ENCODE measurements around the gene NTRK3.

NTRK3 gene

GRCh38 chr15:88006146-88006545 is 250.4 kb downstream of the NTRK3 start:
- DNase-seq (ENCODE audit: low read depth in 1 of 2, low spot score in 1 of 2) = no peak

- no peak for DNase-seq (ENCODE audit: low read depth in 1 of 2, low spot score in 1 of 2)
Measured at GRCh38 chr15:88004399-88004798, 252.1 kb downstream of the NTRK3 start.

DNA sequence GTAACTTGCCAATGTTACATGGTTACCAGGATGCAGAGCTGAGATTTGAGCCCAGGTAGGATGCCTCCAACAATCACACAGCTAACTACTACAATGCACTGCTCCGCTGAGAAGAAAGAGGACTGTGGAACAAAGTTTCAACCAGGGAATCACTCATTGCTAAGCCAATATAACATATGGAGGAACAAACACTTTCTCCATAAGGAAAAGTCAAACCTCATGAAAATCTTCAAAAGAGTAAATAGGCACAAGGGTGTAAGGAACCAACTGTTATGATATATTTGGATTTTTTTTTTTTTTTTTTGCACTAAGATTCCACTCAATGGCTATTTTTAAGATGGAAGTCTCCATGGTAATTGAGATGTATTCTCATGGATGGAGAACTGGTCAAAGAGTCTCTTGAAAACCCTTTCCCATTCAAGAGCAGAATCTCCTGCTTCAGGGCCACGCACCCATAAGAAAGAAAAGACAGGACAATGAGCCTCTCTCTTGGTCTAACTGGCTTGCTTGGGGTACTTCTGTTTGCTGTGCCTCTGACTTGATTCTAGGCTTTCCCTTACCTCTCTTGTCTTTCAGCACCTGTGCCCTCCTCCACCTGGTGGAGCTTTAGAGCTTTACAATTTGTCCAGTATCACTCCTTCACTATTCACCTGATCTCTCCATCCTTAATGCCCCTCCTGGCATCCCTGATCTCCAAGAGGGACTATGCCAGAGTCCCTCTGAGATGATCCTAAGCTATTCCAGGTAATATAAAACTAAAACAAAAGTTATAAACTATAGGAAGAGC is 252.8 kb downstream of the NTRK3 start:
- no peak for DNase-seq (ENCODE audit: low read depth in 1 of 2, low spot score in 1 of 2)

DNA sequence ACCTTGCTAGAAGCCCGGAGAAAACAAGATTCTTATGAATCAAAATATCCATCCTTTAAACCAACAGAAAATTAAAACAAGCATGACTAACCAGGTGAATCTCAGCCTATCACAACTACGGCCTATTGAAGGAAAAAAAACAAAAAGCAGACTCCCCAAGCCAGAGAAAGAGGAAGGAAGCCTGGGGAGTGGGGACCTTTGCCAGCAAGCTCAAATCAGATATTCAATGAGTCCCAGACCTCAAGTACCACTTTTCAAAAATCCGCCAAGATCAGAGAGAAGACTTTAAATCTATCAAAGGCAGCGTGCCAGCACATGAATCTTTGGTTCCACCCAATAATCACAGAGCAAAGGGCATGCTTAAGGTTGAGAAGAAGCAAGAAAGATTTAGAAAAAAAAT is 253.8 kb downstream of the NTRK3 start:
- no peak for DNase-seq (ENCODE audit: low read depth in 1 of 2, low spot score in 1 of 2)

GRCh38 chr15:87998630-87999029 is 257.9 kb downstream of the NTRK3 start:
- no peak for DNase-seq (ENCODE audit: low read depth in 1 of 2, low spot score in 1 of 2)

GRCh38 chr15:87986776-87987175 is 269.8 kb downstream of the NTRK3 start:
- DNase-seq (ENCODE audit: low read depth in 1 of 2, low spot score in 1 of 2) = no peak

DNA sequence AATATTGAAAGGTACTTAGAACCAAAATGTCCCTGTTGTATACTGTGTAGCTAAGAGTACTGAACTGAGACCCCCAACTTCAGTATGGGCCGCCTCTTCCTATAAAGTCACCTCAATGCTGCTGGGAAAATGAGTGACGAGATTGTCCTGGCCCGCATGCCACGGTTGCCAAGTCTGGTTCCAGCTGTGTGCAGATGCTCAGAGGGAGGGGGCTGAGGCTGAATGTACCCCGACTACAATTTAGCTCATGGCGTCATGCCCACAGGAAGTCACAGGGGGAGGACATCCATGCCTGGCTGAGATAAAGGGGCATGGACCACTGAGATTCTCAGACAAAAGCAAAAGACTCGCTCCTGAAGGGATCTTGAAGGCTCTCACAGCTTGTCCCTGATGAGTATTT is 271.1 kb downstream of the NTRK3 start:
- no peak for DNase-seq (ENCODE audit: low read depth in 1 of 2, low spot score in 1 of 2)

GRCh38 chr15:87981969-87982368 is 274.6 kb downstream of the NTRK3 start:
- DNase-seq (ENCODE audit: low read depth in 1 of 2, low spot score in 1 of 2) = no peak

DNA sequence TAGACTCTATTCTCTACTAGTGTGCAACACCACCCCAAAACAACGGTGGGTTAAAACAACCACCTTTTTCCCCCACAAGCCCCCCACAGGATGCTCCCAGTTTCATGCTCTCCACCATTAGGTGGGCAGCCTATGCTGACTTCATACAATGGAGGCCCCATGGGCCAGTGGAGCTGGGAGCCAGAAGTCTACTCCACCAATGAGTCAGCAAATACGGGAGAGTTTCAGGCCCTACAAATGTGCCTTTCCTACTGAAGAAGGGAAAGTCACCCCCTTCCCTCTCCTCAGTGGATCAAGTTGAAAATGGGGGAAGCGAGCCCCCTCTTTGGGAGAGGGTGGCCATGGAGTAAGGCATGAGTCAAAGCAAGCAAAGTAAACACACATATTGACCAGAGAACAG is 278.6 kb downstream of the NTRK3 start:
- no peak for DNase-seq (ENCODE audit: low read depth in 1 of 2, low spot score in 1 of 2)

DNA sequence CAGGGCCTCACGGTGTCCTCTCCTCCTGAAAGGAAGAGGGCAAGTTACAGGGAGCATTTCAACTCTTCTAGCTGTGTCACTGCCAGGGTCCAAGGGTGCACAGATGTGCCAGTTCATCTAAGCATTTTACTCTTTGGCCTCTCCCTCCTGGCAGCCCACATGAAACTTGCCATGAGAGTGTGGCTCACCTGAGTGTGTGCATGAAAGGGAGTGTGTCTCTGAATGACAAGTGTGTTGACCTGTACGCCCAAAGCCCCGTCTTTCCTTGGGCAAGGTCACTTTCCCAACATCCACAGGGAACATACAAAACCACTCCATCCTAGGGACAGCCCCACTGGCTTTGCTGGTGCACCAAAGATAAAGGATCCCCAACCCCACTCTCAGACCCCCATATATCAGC is 280.0 kb downstream of the NTRK3 start:
- no peak for DNase-seq (ENCODE audit: low read depth in 1 of 2, low spot score in 1 of 2)

GRCh38 chr15:87973501-87974215 is 282.9 kb downstream of the NTRK3 start:
- no peak for DNase-seq (ENCODE audit: low read depth in 1 of 2, low spot score in 1 of 2)

- no peak for DNase-seq (ENCODE audit: low read depth in 1 of 2, low spot score in 1 of 2)
Measured at GRCh38 chr15:87971076-87971475, 285.5 kb downstream of the NTRK3 start.

GRCh38 chr15:87967951-87968350 is 288.6 kb downstream of the NTRK3 start:
- DNase-seq (ENCODE audit: low read depth in 1 of 2, low spot score in 1 of 2) = no peak

DNA sequence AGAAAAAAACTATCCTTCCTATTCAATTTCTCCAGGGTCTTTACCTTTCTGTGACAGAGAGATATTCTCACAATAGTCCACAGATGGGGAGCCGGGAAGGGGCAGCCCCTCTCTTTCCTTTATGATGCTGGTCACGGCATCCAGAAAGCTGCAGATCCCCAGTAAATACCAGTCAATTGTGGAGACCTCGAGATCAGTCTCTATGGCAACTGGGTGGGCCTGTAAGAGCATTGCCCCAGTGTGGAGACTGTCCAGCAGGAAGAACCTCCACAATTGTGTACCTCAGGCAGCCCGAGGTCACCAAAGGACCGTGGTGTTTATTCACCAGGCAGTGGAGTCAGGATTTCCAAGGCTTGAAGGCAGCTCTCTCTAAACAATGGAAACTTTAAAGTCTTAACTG is 291.2 kb downstream of the NTRK3 start:
- DNase-seq (ENCODE audit: low read depth in 1 of 2, low spot score in 1 of 2) = no peak

DNA sequence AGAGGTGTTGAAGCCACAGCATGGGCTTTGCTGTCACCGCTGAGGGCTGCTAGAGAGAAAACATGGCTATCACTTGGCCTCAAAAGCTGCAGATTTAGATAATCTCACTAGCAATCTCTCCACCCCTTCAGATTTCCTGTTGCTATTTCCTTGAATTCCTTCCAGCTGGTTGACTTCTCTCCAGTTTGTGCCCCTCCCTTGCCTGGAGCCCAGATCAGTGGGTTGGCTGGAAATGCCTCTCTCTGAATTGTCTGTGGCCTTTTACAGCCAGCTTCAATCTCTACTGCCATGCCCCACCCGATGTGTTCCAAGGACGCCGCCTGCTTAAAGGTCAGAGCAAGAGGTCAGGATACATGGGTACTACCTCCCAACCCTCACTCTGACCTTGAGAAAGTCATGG is 294.1 kb downstream of the NTRK3 start:
- no peak for DNase-seq (ENCODE audit: low read depth in 1 of 2, low spot score in 1 of 2)

DNA sequence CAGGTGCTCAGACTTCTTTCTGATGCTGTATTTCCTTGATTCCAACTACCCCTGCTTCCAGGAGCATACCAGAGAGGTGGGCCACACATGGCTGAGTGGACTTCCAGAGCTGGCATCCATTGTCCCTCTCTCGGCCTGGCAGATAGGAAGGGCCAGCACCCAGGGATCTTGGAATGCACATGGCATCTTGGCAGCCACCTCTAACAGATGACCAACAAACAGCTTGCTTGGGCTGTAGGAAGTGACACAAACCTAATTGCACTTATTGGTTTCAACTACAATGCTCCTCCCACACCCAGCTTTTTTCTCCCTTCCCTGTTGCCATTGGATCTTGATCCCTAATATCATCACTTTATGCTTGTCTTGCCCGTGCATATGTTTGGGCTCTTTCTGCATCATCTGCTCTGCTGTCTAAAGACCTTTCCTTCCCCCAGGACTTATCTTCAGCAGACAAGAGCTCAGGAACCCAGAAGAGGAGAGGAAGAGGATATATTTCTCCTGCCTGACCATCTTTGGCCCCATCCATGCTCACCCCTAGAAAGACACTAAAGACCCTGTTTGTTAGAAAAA is 294.6 kb downstream of the NTRK3 start:
- no peak for DNase-seq (ENCODE audit: low read depth in 1 of 2, low spot score in 1 of 2)

- no peak for DNase-seq (ENCODE audit: low read depth in 1 of 2, low spot score in 1 of 2)
Measured at GRCh38 chr15:87959662-87960061, 296.9 kb downstream of the NTRK3 start.

DNA sequence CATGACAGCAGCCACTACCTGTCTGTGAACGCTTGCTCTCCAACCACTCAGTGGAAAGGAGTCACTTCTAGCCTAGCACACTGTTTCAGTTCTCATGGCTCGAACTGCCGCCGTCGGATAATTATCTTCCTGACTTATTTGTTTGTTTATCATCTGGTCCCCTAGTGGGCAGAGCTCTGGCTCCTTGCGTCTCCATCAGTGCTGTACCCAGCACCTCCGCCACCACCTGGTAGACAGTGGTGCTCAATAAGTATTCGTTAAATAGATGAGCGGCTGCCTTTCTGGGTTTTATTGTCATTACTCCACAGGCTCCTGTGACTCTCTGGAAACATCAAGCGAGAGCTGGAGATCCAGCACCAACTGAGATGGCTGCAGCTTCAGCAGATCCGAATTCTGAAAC is 297.5 kb downstream of the NTRK3 start:
- no peak for DNase-seq (ENCODE audit: low read depth in 1 of 2, low spot score in 1 of 2)

- no peak for DNase-seq (ENCODE audit: low read depth in 1 of 2, low spot score in 1 of 2)
Measured at GRCh38 chr15:87955284-87955909, 301.1 kb downstream of the NTRK3 start.

DNA sequence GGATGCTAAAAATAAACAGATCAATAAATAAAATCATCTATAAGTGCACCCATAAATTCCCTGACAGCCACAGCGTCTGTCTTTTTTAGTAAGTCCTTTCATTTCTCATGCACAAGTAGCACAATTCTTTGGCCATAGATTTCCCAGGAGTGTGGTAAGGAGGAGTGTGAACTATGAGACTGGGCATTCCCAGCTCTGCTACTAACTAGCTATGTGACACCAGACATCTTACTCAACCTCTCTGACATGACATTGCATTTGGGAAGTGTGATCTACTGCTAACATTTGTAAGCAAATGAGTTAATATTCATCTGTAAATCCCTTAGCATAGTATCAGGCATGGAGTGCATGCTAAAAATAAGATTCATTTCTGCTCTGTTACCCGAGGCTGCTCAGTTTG is 301.7 kb downstream of the NTRK3 start:
- no peak for DNase-seq (ENCODE audit: low read depth in 1 of 2, low spot score in 1 of 2)

DNA sequence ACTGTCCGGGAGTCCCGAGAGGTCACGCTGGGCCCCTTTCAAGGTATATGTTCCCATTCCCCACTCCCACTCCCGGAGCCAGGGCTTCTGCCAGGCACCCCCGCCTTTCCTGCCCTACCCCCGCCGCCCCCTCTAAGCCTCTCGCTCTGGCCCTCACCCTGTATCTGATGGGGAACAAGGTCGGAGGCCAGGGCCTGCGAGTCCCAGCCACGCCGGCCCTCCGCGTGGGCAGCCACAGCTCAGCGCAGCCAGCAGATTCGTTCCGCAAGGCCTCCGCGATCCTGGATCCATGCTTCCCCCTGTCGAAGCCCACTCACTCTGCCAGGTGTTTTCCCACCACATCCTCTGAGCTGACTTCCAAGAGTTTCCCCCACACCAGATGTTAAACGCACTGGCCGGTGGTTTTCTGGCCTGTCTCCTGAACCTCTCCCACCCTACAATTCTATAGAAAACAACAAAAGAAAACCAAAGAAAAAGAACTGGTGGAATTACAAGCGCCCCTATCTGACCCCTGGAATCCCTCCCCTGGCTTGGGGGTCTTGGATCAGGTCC is 303.7 kb downstream of the NTRK3 start:
- DNase-seq (ENCODE audit: low read depth in 1 of 2, low spot score in 1 of 2) = no peak

Measured in stimulated activated CD4-positive, alpha-beta T cell treated with anti-CD3 and anti-CD28 coated beads, Interleukin-15, amount 100 ng/mL, for 1 hour (primary cell).